DND-41 (cell line): Measurements from ENCODE around the gene PHF3.

Experiments
- EZH2 ChIP-seq: IDR thresholded peaks from 3 replicates; pipeline ENCODE4 v1.6.1; 2012; ENCODE audit warnings: borderline replicate concordance, low read depth, mild to moderate bottlenecking, moderate library complexity, low read length, inconsistent platforms; ENCODE audit not compliant: severe bottlenecking
- TF ChIP-seq, protein P1 (sequence below): IDR thresholded peaks from 2 replicates; pipeline ENCODE4 v1.5.1; 2012; ENCODE audit warnings: borderline replicate concordance, low read length, moderate library complexity, mild to moderate bottlenecking; ENCODE audit not compliant: poor library complexity, severe bottlenecking; ENCODE audit errors: extremely low read depth

DNA sequence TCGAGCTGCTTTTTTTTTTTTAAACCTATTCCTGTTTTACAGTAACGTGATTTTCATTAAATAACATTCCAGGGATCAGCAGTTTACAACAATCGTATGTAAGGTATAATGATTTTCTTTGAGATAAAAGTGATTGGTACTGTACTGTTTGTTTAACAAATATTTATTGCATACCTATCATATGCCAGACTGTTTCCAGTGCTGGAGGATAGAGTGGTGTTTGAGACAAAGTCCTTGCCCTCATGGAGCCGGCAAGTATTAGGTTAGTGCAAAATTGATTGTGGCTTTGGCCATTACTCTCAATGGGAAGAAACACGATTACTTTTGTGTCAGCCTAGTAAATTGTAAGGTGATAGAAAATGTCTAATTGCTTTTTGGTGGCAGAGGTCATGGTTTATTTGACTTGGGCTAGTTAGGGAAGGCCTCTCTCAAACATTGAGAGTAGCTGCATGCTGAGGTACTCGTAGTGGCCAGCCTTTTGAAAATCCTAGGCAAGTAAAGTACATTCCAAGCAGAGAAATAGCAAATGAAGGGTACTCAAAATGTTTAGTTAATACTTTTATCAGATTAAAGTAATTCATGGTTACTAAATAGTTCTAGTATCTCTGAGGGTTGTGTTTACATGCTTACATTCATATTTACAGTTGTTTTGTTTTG lies 35.6 kb downstream of the PHF3 start:
- TF ChIP-seq, protein P1, sequence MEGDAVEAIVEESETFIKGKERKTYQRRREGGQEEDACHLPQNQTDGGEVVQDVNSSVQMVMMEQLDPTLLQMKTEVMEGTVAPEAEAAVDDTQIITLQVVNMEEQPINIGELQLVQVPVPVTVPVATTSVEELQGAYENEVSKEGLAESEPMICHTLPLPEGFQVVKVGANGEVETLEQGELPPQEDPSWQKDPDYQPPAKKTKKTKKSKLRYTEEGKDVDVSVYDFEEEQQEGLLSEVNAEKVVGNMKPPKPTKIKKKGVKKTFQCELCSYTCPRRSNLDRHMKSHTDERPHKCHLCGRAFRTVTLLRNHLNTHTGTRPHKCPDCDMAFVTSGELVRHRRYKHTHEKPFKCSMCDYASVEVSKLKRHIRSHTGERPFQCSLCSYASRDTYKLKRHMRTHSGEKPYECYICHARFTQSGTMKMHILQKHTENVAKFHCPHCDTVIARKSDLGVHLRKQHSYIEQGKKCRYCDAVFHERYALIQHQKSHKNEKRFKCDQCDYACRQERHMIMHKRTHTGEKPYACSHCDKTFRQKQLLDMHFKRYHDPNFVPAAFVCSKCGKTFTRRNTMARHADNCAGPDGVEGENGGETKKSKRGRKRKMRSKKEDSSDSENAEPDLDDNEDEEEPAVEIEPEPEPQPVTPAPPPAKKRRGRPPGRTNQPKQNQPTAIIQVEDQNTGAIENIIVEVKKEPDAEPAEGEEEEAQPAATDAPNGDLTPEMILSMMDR = no peak
- no peak for TF ChIP-seq EZH2
